HG03139 (cell line): ENCODE results near the gene NSD1.

Experiments
- ATAC-seq: cut with Tn5 transposase; IDR thresholded peaks from one replicate; pipeline ENCODE4 v1.9.1; 2021; ENCODE audit not compliant: unreplicated experiment

NSD1 gene

GRCh38 chr5:177133096-177133852 is at the start of gene NSD1:
TSS of gene NSD1 (plus strand) at chr5:177133773. CDS start at chr5:177135104, 1,331 bp downstream.
- ATAC-seq, result peak; percentile 52

- ATAC-seq, result no peak
Observed at GRCh38 chr5:177084175-177084574, 49.4 kb upstream of the NSD1 start.

- no peak for ATAC-seq
Observed at GRCh38 chr5:177085985-177086653, 47.5 kb upstream of the NSD1 start.

GRCh38 chr5:177086654-177087397 is 46.7 kb upstream of the NSD1 start, which contains the start of gene FGFR4:
TSS of gene FGFR4 (plus strand) at chr5:177086915. CDS start at chr5:177089603, 2,688 bp downstream.
- ATAC-seq, result peak; percentile 70

GRCh38 chr5:177087398-177088005 is 46.1 kb upstream of the NSD1 start:
- ATAC-seq, result no peak

- ATAC-seq, result no peak
Observed at GRCh38 chr5:177089127-177089526, 44.4 kb upstream of the NSD1 start.

GRCh38 chr5:177089825-177090641 is 43.5 kb upstream of the NSD1 start:
- no peak for ATAC-seq

- ATAC-seq, result no peak
Observed at GRCh38 chr5:177090813-177091212, 42.8 kb upstream of the NSD1 start.

GRCh38 chr5:177091232-177091631 is 42.3 kb upstream of the NSD1 start:
- no peak for ATAC-seq

GRCh38 chr5:177092178-177093081 is 41.1 kb upstream of the NSD1 start:
- ATAC-seq, result no peak

- no peak for ATAC-seq
Observed at GRCh38 chr5:177093082-177093712, 40.4 kb upstream of the NSD1 start.

- ATAC-seq, result no peak
Observed at GRCh38 chr5:177093803-177094202, 39.8 kb upstream of the NSD1 start.

GRCh38 chr5:177094224-177095087 is 39.1 kb upstream of the NSD1 start:
- no peak for ATAC-seq

- ATAC-seq, result no peak
Observed at GRCh38 chr5:177095088-177095669, 38.4 kb upstream of the NSD1 start.

GRCh38 chr5:177096162-177097015 is 37.2 kb upstream of the NSD1 start:
- ATAC-seq, result no peak
